PC-3 (cell line): ENCODE measurements around the gene TTLL7. TPM values are rescaled to one million over a fixed set of nuclear protein-coding genes. Genes with fewer than 3 reads are reported as not detected.

Experiments
- ATAC-seq: fragments of 200-7000 bp; cut with Tn5 transposase; 2 replicates; pipeline ENCODE4 v1.9.1; 2020; ENCODE audit warnings: mild to moderate bottlenecking, moderate library complexity
- BruUV-seq: library from RNA; stranded (reverse); fragments of 400-500 nt; replicated peaks from 2 replicates; lab custom pipeline; 2021; lab: Mats Ljungman, UMichigan
- CTCF ChIA-PET: fragments of 300-600 bp; sonication (Branson Sonifier 250); formaldehyde crosslinking; loops from one replicate; lab custom pipeline; 2022; ENCODE audit warnings: antibody characterized with exemption; lab: Charles Lee
- POLR2A ChIA-PET: fragments of 300-600 bp; sonication (Branson Sonifier 250); formaldehyde crosslinking; loops from one replicate; lab custom pipeline; 2022; ENCODE audit warnings: antibody characterized with exemption; ENCODE audit not compliant: unreplicated experiment; lab: Charles Lee
- DNase-seq: peaks from one replicate; pipeline ENCODE4 v3.0.0-alpha.2; 2015
- H2AFZ ChIP-seq: fragments of 300-600 bp; sonication (generic); 2 replicates; pipeline ENCODE4 v1.6.0; 2016; ENCODE audit warnings: antibody characterized with exemption, low read length
- H3F3A ChIP-seq: fragments of 300-600 bp; sonication (generic); one replicate; pipeline ENCODE4 v1.6.0; 2017; ENCODE audit warnings: antibody characterized with exemption, low read length, control low read depth, mild to moderate bottlenecking; ENCODE audit not compliant: unreplicated experiment
- H3K27ac ChIP-seq: fragments of 300-600 bp; sonication (generic); 2 replicates; pipeline ENCODE4 v1.5.1; 2016; ENCODE audit warnings: mild to moderate bottlenecking, low read length
- H3K27me3 ChIP-seq: fragments of 300-600 bp; sonication (generic); 2 replicates; pipeline ENCODE4 v1.6.1; 2016; ENCODE audit warnings: low read length, mixed read lengths
- H3K36me3 ChIP-seq: fragments of 300-600 bp; sonication (generic); 2 replicates; pipeline ENCODE4 v1.6.1; 2016; ENCODE audit warnings: low read depth, mixed run types, low read length, mixed read lengths
- H3K4me1 ChIP-seq: fragments of 300-600 bp; sonication (generic); 2 replicates; pipeline ENCODE4 v1.5.1; 2016; ENCODE audit warnings: low read length; ENCODE audit not compliant: insufficient read depth
- H3K4me2 ChIP-seq: fragments of 300-600 bp; sonication (generic); 2 replicates; pipeline ENCODE4 v1.6.0; 2016; ENCODE audit warnings: low read length
- H3K4me3 ChIP-seq: fragments of 300-600 bp; sonication (generic); 2 replicates; pipeline ENCODE4 v1.5.1; 2016; ENCODE audit warnings: mild to moderate bottlenecking, low read length, mixed read lengths
- H3K79me2 ChIP-seq: fragments of 300-600 bp; sonication (generic); 2 replicates; pipeline ENCODE4 v1.6.1; 2017; ENCODE audit warnings: low read length, mixed read lengths
- H3K9ac ChIP-seq: fragments of 300-600 bp; sonication (generic); 2 replicates; pipeline ENCODE4 v1.6.0; 2016; ENCODE audit warnings: mild to moderate bottlenecking, low read length
- H3K9me2 ChIP-seq: fragments of 300-600 bp; sonication (generic); replicated peaks from 2 replicates; pipeline ENCODE4 v1.6.1; 2016; ENCODE audit warnings: mixed run types, low read length, mixed read lengths
- H3K9me3 ChIP-seq: fragments of 300-600 bp; sonication (generic); 2 replicates; pipeline ENCODE4 v1.6.1; 2016; ENCODE audit warnings: low read length, mixed read lengths
- H4K20me1 ChIP-seq: fragments of 300-600 bp; sonication (generic); 2 replicates; pipeline ENCODE4 v1.6.1; 2016; ENCODE audit warnings: low read length, mixed read lengths
- EZH2 ChIP-seq: fragments of 300-600 bp; sonication (generic); IDR thresholded peaks from one replicate; pipeline ENCODE4 v1.6.1; 2017; ENCODE audit warnings: antibody characterized with exemption, mild to moderate bottlenecking, low read length; ENCODE audit not compliant: unreplicated experiment
- EZH2phosphoT487 ChIP-seq: fragments of 300-600 bp; sonication (generic); IDR thresholded peaks from 2 replicates; pipeline ENCODE4 v1.6.1; 2018; ENCODE audit warnings: mild to moderate bottlenecking, antibody characterized with exemption, low read length, borderline replicate concordance
- intact Hi-C: fragments of 100-400 bp; cut with micrococcal nuclease; formaldehyde crosslinking; loops from 2 replicates; pipeline ENCODE4 v1.9.0; 2023
- total RNA-seq: library from RNA; depleted of rRNA; stranded (reverse); fragments of >200 nt; gene quantifications from 2 replicates; pipeline ENCODE4 v1.2.3, GENCODE V29; 2014
- TF ChIP-seq, protein P1 (sequence below): fragments of 300-600 bp; sonication (generic); conservative IDR thresholded peaks from 2 replicates; pipeline ENCODE4 v1.5.1; 2017; ENCODE audit warnings: antibody characterized with exemption, low read depth, mild to moderate bottlenecking, low read length

Gene TTLL7
- total RNA-seq, 1 experiment from 2014 or later, result 3.8 TPM

DNA sequence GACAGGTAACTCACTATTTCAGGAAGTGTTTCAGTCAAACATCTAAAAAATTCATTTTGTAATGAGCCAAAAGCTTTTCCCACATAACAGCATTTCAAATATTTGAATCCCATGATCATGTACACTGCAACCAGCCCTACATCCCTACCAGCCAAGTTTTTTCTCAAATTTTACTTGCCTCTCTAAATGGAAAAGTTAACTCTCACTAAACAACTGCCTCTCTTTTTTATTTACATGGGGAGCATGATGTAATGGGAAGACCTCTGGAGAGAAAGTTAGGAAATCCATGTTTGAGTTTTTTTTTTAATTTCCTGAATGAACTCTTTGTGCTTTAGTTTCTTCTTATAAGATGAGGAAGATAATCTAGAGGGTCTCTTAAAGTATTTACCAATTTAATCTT lies 70.5 kb downstream of the TTLL7 start:
- POLR2A ChIA-PET, result no interaction called here
- Histone ChIP-seq H2AFZ (no peak overlapping the region), H3K9ac (no peak overlapping the region), H3K4me2 (no peak overlapping the region), H3K27me3 (no peaks in the 10 kb centered on the region), H3K36me3 (no peaks in the 10 kb centered on the region), H3K4me1 (no peaks in the 10 kb centered on the region), H3K4me3 (no peak overlapping the region), H3K9me3 (no peaks in the 10 kb centered on the region), H3F3A (no peaks in the 10 kb centered on the region), H4K20me1 (no peaks in the 10 kb centered on the region), H3K27ac (no peak overlapping the region), H3K9me2 (no peaks in the 10 kb centered on the region), H3K79me2 (no peaks in the 10 kb centered on the region)
- ATAC-seq (no peak), DNase-seq (no peak)
- no peak for TF ChIP-seq EZH2phosphoT487
- TF ChIP-seq EZH2, result no peak
- TF ChIP-seq, protein P1, sequence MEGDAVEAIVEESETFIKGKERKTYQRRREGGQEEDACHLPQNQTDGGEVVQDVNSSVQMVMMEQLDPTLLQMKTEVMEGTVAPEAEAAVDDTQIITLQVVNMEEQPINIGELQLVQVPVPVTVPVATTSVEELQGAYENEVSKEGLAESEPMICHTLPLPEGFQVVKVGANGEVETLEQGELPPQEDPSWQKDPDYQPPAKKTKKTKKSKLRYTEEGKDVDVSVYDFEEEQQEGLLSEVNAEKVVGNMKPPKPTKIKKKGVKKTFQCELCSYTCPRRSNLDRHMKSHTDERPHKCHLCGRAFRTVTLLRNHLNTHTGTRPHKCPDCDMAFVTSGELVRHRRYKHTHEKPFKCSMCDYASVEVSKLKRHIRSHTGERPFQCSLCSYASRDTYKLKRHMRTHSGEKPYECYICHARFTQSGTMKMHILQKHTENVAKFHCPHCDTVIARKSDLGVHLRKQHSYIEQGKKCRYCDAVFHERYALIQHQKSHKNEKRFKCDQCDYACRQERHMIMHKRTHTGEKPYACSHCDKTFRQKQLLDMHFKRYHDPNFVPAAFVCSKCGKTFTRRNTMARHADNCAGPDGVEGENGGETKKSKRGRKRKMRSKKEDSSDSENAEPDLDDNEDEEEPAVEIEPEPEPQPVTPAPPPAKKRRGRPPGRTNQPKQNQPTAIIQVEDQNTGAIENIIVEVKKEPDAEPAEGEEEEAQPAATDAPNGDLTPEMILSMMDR, result no peak
- BruUV-seq, result no TSS peak
- intact Hi-C loops, result no loop called here
- CTCF ChIA-PET, result no interaction called here

DNA sequence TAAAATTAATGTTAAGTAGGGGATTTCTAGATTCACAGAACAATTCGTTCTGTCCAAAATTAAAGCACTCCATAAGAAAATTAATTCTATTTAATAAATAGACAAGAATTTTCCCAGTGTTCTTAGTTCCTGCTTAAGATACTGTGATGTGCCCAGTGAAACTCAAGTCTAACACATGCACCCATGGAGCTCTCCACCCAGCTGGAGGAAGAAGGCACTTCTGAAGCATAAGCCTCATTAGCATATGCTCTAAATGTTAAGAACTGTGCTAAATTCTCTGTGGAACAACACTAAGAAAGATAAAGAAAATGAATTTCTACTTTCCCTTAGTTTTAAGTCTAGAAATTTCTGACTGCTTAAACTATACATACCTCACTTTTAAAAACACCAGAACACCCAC lies 71.2 kb downstream of the TTLL7 start:
- H3K4me1 ChIP-seq, result no peaks in the 10 kb centered on the region
- ChIA-PET CTCF (no interaction called here), POLR2A (no interaction called here)
- ATAC-seq (no peak), DNase-seq (no peak)
- H3K9me3 ChIP-seq, result no peaks in the 10 kb centered on the region
- H3K79me2 ChIP-seq, result no peaks in the 10 kb centered on the region
- no peak overlapping the region for H3K4me2 ChIP-seq
- TF ChIP-seq, protein P1, result no peak
- TF ChIP-seq EZH2 (no peak), EZH2phosphoT487 (no peak)
- H3K27me3 ChIP-seq, result no peaks in the 10 kb centered on the region
- H2AFZ ChIP-seq, result no peak overlapping the region
- H3F3A ChIP-seq, result no peaks in the 10 kb centered on the region
- H3K27ac ChIP-seq, result no peak overlapping the region
- no peak overlapping the region for H3K4me3 ChIP-seq
- intact Hi-C loops, result no loop called here
- H3K36me3 ChIP-seq, result no peaks in the 10 kb centered on the region
- no peaks in the 10 kb centered on the region for H3K9me2 ChIP-seq
- no peak overlapping the region for H3K9ac ChIP-seq
- no TSS peak for BruUV-seq
- no peaks in the 10 kb centered on the region for H4K20me1 ChIP-seq

GRCh38 chr1:83927061-83927460 lies 71.9 kb downstream of the TTLL7 start:
- ATAC-seq (no peak), DNase-seq (no peak)
- CTCF ChIA-PET, result no interaction called here
- Histone ChIP-seq H3K9ac (no peak overlapping the region), H3K79me2 (no peaks in the 10 kb centered on the region), H3K27ac (no peak overlapping the region), H3K27me3 (no peaks in the 10 kb centered on the region), H3K4me1 (no peaks in the 10 kb centered on the region), H3K9me3 (no peaks in the 10 kb centered on the region), H2AFZ (no peak overlapping the region), H3K4me2 (no peak overlapping the region), H3K4me3 (no peak overlapping the region), H3K36me3 (no peaks in the 10 kb centered on the region), H3F3A (no peaks in the 10 kb centered on the region), H4K20me1 (no peaks in the 10 kb centered on the region), H3K9me2 (no peaks in the 10 kb centered on the region)
- TF ChIP-seq, protein P1, result no peak
- TF ChIP-seq EZH2phosphoT487, result no peak
- no peak for TF ChIP-seq EZH2
- intact Hi-C loops, result no loop called here
- POLR2A ChIA-PET, result no interaction called here
- BruUV-seq, result no TSS peak
